Activated CD8-positive, alpha-beta T cell treated with anti-CD3 and anti-CD28 coated beads for 36 hours (primary cell): ENCODE results near the gene PIGQ. TPM values are rescaled to one million over a fixed set of nuclear protein-coding genes. Genes with fewer than 3 reads are reported as not detected.

Experiments used
- ATAC-seq: fragments of 200-7000 bp; cut with Tn5 transposase; one replicate; pipeline ENCODE4 v1.10.0; 2021; ENCODE audit warnings: mild to moderate bottlenecking, moderate library complexity
- CTCF ChIA-PET: fragments of 350-600 bp; sonication (Branson Sonifier 250); formaldehyde crosslinking; loops from one replicate; lab custom pipeline; 2021; ENCODE audit warnings: antibody characterized with exemption; lab: Charles Lee
- POLR2A ChIA-PET: fragments of 350-600 bp; sonication (Branson Sonifier 250); formaldehyde crosslinking; loops from one replicate; lab custom pipeline; 2021; ENCODE audit warnings: antibody characterized with exemption; lab: Charles Lee
- DNase-seq: peaks from one replicate; pipeline ENCODE4 v3.0.0-alpha.2; 2020
- H3K27ac Mint-ChIP-seq: one replicate; pipeline ENCODE4 v1.8.0; 2021; ENCODE audit warnings: mild to moderate bottlenecking, mixed read lengths
- H3K27me3 Mint-ChIP-seq: one replicate; pipeline ENCODE4 v1.8.0; 2021; ENCODE audit warnings: mixed read lengths
- H3K36me3 Mint-ChIP-seq: one replicate; pipeline ENCODE4 v1.8.0; 2021; ENCODE audit warnings: low read depth, mixed read lengths
- H3K4me1 Mint-ChIP-seq: one replicate; pipeline ENCODE4 v1.8.0; 2021; ENCODE audit warnings: low read depth, mixed read lengths
- H3K4me3 Mint-ChIP-seq: one replicate; pipeline ENCODE4 v1.8.0; 2021; ENCODE audit warnings: mild to moderate bottlenecking, moderate library complexity, mixed read lengths
- H3K9me3 Mint-ChIP-seq: one replicate; pipeline ENCODE4 v1.8.0; 2021; ENCODE audit warnings: mixed read lengths
- intact Hi-C: fragments of 100-400 bp; cut with micrococcal nuclease; formaldehyde crosslinking; loops from one replicate; pipeline ENCODE4 v1.10.0; 2022
- total RNA-seq, 2 experiments: library from RNA; stranded (reverse); gene quantifications; one replicate each; pipeline ENCODE4 v1.2.3, GENCODE V29; 2021
- TF ChIP-seq, protein P1 (sequence below): fragments of 200-600 bp; IDR thresholded peaks from one replicate; pipeline ENCODE4 v1.8.0; 2022; ENCODE audit warnings: antibody characterized with exemption, mild to moderate bottlenecking

Gene PIGQ
- total RNA-seq, 2 experiments from 2014 or later: 18.5 to 18.6 TPM

DNA sequence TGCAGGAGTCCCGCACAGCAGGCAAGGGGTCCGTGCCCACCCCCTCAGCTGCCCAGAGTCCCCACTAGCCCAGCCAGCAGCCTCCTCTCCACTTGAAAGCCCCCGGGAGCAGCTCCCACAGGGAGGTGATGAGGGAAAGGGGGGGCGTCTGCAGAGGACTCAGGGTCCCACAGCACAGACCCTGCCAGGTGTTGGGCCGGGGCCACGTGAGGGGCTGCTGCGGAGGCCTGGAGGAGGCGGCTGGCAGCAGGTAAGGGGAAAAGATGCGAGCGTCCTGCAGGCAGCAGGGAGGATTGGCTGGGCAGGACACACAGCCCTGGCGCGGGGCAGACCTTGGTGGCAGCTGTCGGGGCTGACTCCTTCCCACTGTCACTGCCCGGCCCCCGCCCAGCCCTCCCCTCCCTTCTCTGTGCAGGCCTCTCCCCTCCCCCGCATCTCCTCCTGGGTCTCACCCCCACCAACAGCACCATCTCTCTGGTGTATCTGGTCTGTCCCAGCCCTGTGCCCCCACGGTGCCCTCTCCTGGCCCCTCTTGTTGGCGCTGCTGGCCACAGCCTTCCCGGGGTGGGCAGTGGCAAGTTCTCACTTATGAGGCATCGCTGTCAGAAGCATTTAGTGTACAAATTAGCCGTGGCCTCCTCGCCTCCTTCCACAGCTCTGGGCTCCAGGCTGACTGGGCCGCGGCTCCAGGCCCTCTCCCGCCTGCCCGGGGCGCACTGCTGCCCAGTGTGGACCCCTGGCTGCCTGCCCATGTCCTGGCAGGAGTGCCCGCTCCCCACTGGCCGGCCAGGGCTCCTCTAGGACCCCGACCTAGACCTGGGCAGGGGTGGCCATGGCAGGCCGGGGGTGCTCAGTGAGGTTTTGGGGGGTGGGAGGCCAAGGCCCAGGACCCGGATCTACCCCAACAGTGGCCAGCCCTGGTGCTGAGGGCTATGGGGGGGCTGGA, 14.0 kb upstream of the PIGQ start:
- POLR2A ChIA-PET: no interaction called here
- ATAC-seq (no peak), DNase-seq (no peak)
- peaks cover 6% of the 10 kb centered on the region for H3K27me3 Mint-ChIP-seq
- no peaks in the 10 kb centered on the region for H3K9me3 Mint-ChIP-seq
- H3K4me1 Mint-ChIP-seq: no peaks in the 10 kb centered on the region
- intact Hi-C loops: no loop called here
- CTCF ChIA-PET: no interaction called here
- TF ChIP-seq, protein P1, sequence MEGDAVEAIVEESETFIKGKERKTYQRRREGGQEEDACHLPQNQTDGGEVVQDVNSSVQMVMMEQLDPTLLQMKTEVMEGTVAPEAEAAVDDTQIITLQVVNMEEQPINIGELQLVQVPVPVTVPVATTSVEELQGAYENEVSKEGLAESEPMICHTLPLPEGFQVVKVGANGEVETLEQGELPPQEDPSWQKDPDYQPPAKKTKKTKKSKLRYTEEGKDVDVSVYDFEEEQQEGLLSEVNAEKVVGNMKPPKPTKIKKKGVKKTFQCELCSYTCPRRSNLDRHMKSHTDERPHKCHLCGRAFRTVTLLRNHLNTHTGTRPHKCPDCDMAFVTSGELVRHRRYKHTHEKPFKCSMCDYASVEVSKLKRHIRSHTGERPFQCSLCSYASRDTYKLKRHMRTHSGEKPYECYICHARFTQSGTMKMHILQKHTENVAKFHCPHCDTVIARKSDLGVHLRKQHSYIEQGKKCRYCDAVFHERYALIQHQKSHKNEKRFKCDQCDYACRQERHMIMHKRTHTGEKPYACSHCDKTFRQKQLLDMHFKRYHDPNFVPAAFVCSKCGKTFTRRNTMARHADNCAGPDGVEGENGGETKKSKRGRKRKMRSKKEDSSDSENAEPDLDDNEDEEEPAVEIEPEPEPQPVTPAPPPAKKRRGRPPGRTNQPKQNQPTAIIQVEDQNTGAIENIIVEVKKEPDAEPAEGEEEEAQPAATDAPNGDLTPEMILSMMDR: no peak
- H3K36me3 Mint-ChIP-seq: no peaks in the 10 kb centered on the region
- H3K27ac Mint-ChIP-seq: no peak overlapping the region
- no peak overlapping the region for H3K4me3 Mint-ChIP-seq

DNA sequence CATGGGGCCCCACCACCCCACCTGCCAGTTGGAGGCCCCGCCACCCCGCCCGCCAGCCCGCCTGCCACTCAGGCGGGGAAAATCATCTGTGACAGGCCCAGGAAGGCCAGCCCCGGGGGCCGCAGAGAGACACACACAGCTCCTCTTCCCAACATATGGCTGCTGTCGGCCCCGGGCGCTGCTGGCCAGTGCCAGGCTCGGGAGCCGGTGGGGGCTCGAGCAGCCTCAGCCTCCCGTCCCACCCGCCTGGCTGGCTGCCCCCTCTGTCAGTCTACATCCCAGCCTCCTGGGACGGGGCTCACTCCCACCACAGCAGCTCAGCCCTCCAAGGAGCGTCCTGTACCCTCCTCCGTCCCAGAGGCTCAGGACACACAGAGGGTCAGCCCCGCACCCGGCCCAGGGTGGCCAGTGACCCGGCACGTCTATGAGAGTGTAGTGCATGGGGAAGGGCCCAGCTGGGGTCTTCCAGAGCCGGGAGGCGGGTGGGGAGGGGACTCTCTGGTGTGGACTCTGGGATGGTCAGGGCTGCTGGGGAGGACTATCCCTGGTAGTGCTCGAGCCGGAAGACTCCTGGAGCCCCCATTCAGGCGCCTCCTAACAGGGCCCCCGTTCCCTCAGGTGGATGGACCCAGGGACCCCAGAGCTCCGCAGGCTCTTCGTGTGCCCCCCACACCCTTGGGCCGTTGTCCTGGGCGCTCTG, 13.1 kb upstream of the PIGQ start:
- intact Hi-C loops: no loop called here
- CTCF ChIA-PET: no interaction called here
- H3K4me1 Mint-ChIP-seq: no peaks in the 10 kb centered on the region
- ATAC-seq (no peak), DNase-seq (no peak)
- H3K9me3 Mint-ChIP-seq: no peaks in the 10 kb centered on the region
- H3K4me3 Mint-ChIP-seq: no peak overlapping the region
- no peaks in the 10 kb centered on the region for H3K36me3 Mint-ChIP-seq
- POLR2A ChIA-PET: no interaction called here
- TF ChIP-seq, protein P1: no peak
- H3K27ac Mint-ChIP-seq: no peak overlapping the region
- peaks cover 6% of the 10 kb centered on the region for H3K27me3 Mint-ChIP-seq

DNA sequence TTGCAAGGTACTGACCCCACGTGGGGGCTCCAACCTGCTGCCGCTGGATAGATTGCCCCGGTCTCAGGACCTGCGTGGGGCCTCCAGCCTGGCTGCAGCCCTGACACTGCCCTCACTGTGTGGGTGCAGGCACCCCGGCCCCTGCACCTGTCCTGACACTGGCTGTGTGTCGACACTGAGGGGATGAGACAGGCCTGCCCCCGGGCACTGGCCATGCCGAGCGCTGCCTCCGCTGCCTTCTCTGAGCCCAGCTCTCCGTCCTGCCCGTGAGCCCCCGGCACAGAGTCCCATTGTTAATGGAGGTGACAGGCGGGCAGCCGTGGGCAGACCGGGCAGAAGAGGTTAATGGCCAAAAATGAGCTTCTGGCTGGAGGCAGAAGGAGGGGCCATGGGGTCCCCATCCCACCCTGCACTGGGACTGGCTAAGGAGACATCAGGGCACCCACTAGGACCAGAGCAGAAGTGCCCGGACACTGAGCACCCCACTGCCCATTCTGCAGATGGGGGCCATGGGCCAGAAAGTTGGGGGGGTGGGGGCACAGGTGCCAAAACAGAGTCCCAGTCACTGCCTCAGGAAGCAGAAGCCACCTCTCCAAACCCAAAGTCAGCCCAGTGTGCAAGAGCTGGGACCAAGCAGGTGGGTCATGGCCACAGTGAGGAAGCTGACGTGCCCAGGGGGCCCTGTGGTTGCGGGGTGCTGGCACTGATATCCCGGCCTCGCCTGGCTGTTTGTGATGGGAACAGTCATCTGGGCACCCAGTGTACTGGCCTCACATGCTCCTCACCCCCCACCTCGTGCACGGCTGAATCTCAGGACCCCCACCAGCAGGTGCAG, 12.1 kb upstream of the PIGQ start:
- TF ChIP-seq, protein P1: no peak
- H3K36me3 Mint-ChIP-seq: no peaks in the 10 kb centered on the region
- H3K4me3 Mint-ChIP-seq: no peak overlapping the region
- intact Hi-C loops: no loop called here
- no peak for ATAC-seq
- no peaks in the 10 kb centered on the region for H3K4me1 Mint-ChIP-seq
- CTCF ChIA-PET: no interaction called here
- H3K27ac Mint-ChIP-seq: no peak overlapping the region
- POLR2A ChIA-PET: interaction anchor here (0.7 kb wide), 1 partner anchor 38 kb away, joined by 3 read pairs; no protein-coding TSS in a partner anchor
- peaks cover 6% of the 10 kb centered on the region for H3K27me3 Mint-ChIP-seq
- no peaks in the 10 kb centered on the region for H3K9me3 Mint-ChIP-seq
- DNase-seq: no peak

DNA sequence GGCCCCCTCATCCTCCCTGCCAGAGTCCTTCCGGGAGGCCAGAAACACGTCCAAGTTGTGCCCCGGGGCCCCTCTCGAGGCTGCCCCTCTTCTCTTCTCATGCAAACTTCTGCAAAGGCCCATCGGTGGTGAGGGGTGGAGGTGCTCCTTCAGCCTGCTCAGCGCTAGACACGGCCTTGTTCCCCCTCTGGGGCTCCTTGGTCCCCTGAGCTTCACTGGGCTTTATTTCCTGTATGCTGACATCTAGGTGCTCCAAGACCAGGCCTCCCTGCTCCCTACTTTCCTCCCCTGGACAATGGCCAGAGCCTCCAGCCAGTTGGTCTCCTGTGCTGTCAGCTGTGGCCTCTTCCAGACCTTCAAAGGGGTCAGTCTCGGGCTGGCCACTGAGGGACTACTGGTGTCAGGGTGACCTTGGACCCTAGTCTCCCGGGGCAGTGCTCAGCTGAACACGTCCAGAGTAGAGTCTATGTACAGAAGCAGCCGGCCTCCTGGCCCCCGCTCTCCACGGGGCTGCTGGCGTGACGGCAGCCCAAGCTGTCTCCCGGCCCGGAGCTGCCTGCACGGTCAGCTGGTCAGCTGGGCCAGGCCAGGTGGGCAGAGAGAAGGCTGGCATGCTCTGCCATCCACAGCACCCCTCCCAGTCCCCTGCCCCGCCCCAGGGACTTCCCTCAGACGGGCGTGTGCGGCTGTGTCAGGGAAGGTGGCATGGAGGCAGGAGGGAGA, 11.3 kb upstream of the PIGQ start:
- TF ChIP-seq, protein P1: no peak
- peaks cover 6% of the 10 kb centered on the region for H3K27me3 Mint-ChIP-seq
- intact Hi-C loops: no loop called here
- POLR2A ChIA-PET: interaction anchor here (0.7 kb wide), 1 partner anchor 39 kb away, joined by 3 read pairs; no protein-coding TSS in a partner anchor
- no peaks in the 10 kb centered on the region for H3K9me3 Mint-ChIP-seq
- H3K27ac Mint-ChIP-seq: no peak overlapping the region
- H3K36me3 Mint-ChIP-seq: no peaks in the 10 kb centered on the region
- DNase-seq: no peak
- CTCF ChIA-PET: no interaction called here
- H3K4me1 Mint-ChIP-seq: no peaks in the 10 kb centered on the region
- H3K4me3 Mint-ChIP-seq: no peak overlapping the region
- ATAC-seq: no peak
